ENCODE data around the gene PCDHGC5.

DNA sequence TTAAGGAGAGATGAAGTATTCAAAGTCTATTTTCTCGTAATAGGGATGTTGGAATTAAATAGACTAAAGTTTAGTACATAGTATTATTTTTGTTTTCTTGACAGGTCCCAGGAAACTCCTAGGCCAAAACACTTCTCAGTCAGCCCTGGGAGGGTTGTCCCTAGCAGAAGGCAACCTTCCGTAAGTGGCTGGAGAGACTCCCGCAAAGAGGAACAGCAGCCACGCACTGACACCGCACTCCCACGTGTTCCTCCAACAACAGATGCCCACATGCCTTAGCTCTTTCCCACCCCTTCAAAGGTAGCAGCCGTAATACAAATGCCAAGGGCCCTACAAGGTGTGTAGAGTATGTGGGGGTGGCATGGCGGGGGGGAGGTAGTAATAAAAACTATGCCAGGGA lies 28.4 kb downstream of the PCDHGC5 start:
- TF ChIP-seq, protein P1, sequence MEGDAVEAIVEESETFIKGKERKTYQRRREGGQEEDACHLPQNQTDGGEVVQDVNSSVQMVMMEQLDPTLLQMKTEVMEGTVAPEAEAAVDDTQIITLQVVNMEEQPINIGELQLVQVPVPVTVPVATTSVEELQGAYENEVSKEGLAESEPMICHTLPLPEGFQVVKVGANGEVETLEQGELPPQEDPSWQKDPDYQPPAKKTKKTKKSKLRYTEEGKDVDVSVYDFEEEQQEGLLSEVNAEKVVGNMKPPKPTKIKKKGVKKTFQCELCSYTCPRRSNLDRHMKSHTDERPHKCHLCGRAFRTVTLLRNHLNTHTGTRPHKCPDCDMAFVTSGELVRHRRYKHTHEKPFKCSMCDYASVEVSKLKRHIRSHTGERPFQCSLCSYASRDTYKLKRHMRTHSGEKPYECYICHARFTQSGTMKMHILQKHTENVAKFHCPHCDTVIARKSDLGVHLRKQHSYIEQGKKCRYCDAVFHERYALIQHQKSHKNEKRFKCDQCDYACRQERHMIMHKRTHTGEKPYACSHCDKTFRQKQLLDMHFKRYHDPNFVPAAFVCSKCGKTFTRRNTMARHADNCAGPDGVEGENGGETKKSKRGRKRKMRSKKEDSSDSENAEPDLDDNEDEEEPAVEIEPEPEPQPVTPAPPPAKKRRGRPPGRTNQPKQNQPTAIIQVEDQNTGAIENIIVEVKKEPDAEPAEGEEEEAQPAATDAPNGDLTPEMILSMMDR (IDR thresholded peaks at IDR 0.05): no peak
- no peak for TF ChIP-seq POLR2A (IDR thresholded peaks at IDR 0.05)

Data from lower leg skin (tissue), 3 donors.